SU-DHL-6 (cell line): ENCODE data around the gene UBB.

Experiments
- EZH2phosphoT487 ChIP-seq: fragments of 200-600 bp; sonication (generic), shearing (Covaris generic); conservative IDR thresholded peaks from 2 replicates; pipeline ENCODE4 v1.6.1; 2018; ENCODE audit warnings: mild to moderate bottlenecking, antibody characterized with exemption, low read length, moderate library complexity, mixed read lengths
- TF ChIP-seq, protein P1 (sequence below): fragments of 200-600 bp; sonication (generic); IDR thresholded peaks from one replicate; pipeline ENCODE4 v1.5.1; 2017; ENCODE audit warnings: antibody characterized with exemption, mild to moderate bottlenecking, low read length, moderate library complexity; ENCODE audit not compliant: insufficient read depth, poor library complexity, severe bottlenecking

DNA sequence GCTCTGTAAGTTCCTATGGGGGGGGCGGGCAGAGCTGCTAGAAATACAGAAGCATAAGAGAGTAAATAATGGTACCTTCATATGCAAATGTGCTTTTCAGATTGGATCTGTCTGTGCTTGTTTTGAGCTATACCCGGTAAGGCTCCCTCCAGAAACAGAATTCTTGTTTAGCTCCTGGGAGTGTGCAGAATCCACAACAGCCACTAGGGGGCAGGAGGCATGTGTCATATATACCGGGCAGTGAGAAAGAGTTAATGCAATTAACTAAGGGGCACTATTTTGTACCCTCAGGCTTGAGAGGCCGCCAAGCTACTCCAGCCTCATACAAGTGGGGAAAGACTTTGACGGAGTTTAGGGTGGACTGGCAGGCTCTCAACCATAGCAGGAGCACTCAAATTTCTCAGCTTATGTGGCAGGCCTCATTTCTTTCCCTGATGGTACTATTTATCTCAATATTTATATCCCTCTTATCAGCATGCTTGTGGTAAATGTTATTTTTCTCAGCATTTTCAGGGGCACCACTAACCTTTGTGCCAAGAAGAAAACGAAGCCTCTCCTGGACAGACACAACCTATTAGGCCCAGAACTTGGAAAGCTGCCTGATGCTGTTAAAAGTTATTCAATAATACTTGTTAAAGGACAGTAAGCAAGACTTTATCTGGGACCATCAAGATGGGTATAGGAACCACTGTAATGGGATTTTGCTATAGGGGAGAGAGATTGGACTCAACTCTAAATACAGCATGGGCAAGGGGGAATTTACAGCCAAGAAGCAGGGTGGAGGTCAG, 16.9 kb upstream of the UBB start:
- TF ChIP-seq, protein P1, sequence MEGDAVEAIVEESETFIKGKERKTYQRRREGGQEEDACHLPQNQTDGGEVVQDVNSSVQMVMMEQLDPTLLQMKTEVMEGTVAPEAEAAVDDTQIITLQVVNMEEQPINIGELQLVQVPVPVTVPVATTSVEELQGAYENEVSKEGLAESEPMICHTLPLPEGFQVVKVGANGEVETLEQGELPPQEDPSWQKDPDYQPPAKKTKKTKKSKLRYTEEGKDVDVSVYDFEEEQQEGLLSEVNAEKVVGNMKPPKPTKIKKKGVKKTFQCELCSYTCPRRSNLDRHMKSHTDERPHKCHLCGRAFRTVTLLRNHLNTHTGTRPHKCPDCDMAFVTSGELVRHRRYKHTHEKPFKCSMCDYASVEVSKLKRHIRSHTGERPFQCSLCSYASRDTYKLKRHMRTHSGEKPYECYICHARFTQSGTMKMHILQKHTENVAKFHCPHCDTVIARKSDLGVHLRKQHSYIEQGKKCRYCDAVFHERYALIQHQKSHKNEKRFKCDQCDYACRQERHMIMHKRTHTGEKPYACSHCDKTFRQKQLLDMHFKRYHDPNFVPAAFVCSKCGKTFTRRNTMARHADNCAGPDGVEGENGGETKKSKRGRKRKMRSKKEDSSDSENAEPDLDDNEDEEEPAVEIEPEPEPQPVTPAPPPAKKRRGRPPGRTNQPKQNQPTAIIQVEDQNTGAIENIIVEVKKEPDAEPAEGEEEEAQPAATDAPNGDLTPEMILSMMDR = peak; percentile 84
- TF ChIP-seq EZH2phosphoT487 = no peak
